Loucy (cell line): ENCODE data around the gene ZNF470.

ENCODE experiments used
- H2AFZ ChIP-seq: fragments of 200-600 bp; sonication (generic); 2 replicates; pipeline ENCODE4 v1.6.0; 2016; ENCODE audit warnings: antibody characterized with exemption, mild to moderate bottlenecking, low read length, moderate library complexity
- H3F3A ChIP-seq: fragments of 200-600 bp; 2 replicates; pipeline ENCODE4 v1.6.0; 2016; ENCODE audit warnings: antibody characterized with exemption, low read depth, mild to moderate bottlenecking
- H3K27me3 ChIP-seq: fragments of 200-600 bp; sonication (generic); 2 replicates; pipeline ENCODE4 v1.6.1; 2014; ENCODE audit warnings: low read length, mild to moderate bottlenecking; ENCODE audit not compliant: insufficient read depth, poor library complexity, severe bottlenecking
- H3K36me3 ChIP-seq: fragments of 200-600 bp; sonication (generic); 2 replicates; pipeline ENCODE4 v1.6.1; 2016; ENCODE audit warnings: low read length; ENCODE audit not compliant: insufficient read depth
- H3K4me1 ChIP-seq: fragments of 200-600 bp; sonication (generic); 2 replicates; pipeline ENCODE4 v1.5.1; 2014; ENCODE audit warnings: low read length, mild to moderate bottlenecking; ENCODE audit not compliant: insufficient read depth, poor library complexity, severe bottlenecking
- H3K4me2 ChIP-seq: fragments of 200-600 bp; sonication (generic); 2 replicates; pipeline ENCODE4 v1.6.0; 2014; ENCODE audit warnings: antibody characterized with exemption, low read length, low read depth, mild to moderate bottlenecking; ENCODE audit not compliant: poor library complexity, severe bottlenecking
- H3K4me3 ChIP-seq: fragments of 200-600 bp; sonication (generic); 2 replicates; pipeline ENCODE4 v1.5.1; 2014; ENCODE audit warnings: low read length, mild to moderate bottlenecking, mixed read lengths; ENCODE audit not compliant: poor library complexity, severe bottlenecking
- H3K79me2 ChIP-seq: fragments of 200-600 bp; sonication (generic); 2 replicates; pipeline ENCODE4 v1.6.1; 2014; ENCODE audit warnings: low read length; ENCODE audit not compliant: insufficient read depth
- H3K9ac ChIP-seq: fragments of 200-600 bp; sonication (generic); 2 replicates; pipeline ENCODE4 v1.6.0; 2014; ENCODE audit warnings: mild to moderate bottlenecking, low read depth, low read length, moderate library complexity; ENCODE audit not compliant: poor library complexity, severe bottlenecking
- H3K9me2 ChIP-seq: fragments of 200-600 bp; sonication (generic); replicated peaks from 2 replicates; pipeline ENCODE4 v1.6.1; 2016; ENCODE audit warnings: low read depth, low read length, mixed read lengths
- H3K9me3 ChIP-seq: fragments of 200-600 bp; sonication (generic); 2 replicates; pipeline ENCODE4 v1.6.1; 2014; ENCODE audit warnings: mild to moderate bottlenecking, antibody characterized with exemption, low read length, low read depth; ENCODE audit not compliant: insufficient read depth
- H4K20me1 ChIP-seq: fragments of 200-600 bp; sonication (generic); 2 replicates; pipeline ENCODE4 v1.6.0; 2014; ENCODE audit warnings: antibody characterized with exemption, low read length, mild to moderate bottlenecking; ENCODE audit not compliant: insufficient read depth, poor library complexity, severe bottlenecking
- CTCF ChIP-seq: fragments of 200-600 bp; sonication (generic); conservative IDR thresholded peaks from 2 replicates; pipeline ENCODE4 v1.5.1; 2014; ENCODE audit warnings: mild to moderate bottlenecking, antibody characterized with exemption, low read length
- EZH2phosphoT487 ChIP-seq: fragments of 200-600 bp; IDR thresholded peaks from 2 replicates; pipeline ENCODE4 v1.6.1; 2018; ENCODE audit warnings: antibody characterized with exemption, mild to moderate bottlenecking, moderate library complexity, borderline replicate concordance

ZNF470 gene

DNA sequence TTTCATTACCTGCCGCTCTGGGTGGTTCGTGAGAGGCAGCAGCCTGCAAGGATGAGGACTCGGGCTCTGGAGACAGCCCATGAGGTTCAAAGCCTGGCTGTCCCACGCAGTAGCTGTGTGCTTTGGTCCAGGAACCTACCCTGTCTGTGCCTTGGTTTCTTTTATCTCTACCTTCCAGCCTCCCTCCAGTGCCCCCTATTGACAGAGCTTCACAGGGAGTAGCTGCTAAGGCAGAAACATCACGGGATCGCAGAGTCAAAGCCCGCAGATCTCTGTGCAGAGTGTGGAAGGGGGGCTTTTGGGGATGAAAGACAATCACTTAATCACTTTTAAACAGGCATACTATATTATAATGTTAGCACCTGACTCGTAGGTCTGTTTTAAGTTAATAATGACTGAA is 44.0 kb downstream of the ZNF470 start:
- Histone ChIP-seq H3K9me2 (no peaks in the 10 kb centered on the region), H3K79me2 (peaks cover 27% of the 10 kb centered on the region; the same call in 1 of the 2 replicates), H3K36me3 (no peaks in the 10 kb centered on the region; the same call in 1 of the 2 replicates), H3K4me2 (no peak overlapping the region), H2AFZ (no peak overlapping the region), H3K9me3 (no peaks in the 10 kb centered on the region), H4K20me1 (peaks cover 4% of the 10 kb centered on the region), H3K27me3 (no peaks in the 10 kb centered on the region), H3K4me3 (no peak overlapping the region), H3K9ac (no peak overlapping the region), H3F3A (no peaks in the 10 kb centered on the region), H3K4me1 (no peaks in the 10 kb centered on the region)
- TF ChIP-seq CTCF, result 0 out of 2 replicates have a peak, but pooled peaks have one; percentile 28
- TF ChIP-seq EZH2phosphoT487, result no peak

GRCh38 chr19:56612737-56613136 is 45.5 kb downstream of the ZNF470 start:
- TF ChIP-seq EZH2phosphoT487, result no peak
- TF ChIP-seq CTCF, result no peak
- Histone ChIP-seq H3K9ac (no peak overlapping the region), H3K4me2 (no peak overlapping the region), H3K9me3 (no peaks in the 10 kb centered on the region), H3K9me2 (no peaks in the 10 kb centered on the region), H3K79me2 (peaks cover 23% of the 10 kb centered on the region; the same call in 1 of the 2 replicates), H3F3A (no peaks in the 10 kb centered on the region), H3K27me3 (no peaks in the 10 kb centered on the region), H3K4me1 (no peaks in the 10 kb centered on the region), H3K36me3 (peaks cover under 1% of the 10 kb centered on the region; the same call in 1 of the 2 replicates), H3K4me3 (no peak overlapping the region), H4K20me1 (peaks cover 4% of the 10 kb centered on the region), H2AFZ (no peak overlapping the region)

DNA sequence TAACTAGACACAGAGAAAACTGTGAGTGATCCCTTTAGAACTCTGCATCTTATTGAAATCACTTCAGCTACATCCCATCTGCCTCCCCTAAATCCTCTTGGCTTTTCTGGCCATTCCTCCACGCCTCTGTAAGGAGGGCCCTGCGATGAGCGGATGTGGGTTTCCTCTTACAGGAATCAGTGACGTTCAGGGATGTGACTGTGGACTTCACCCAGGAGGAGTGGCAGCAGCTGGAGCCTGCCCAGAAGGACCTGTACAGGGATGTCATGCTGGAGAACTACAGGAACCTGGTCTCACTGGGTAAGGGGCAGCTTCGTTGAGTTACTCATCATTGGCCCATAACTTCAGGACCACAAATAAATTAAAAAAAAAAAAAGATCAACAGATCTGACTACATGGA is 46.4 kb downstream of the ZNF470 start:
- no peak overlapping the region for H3K4me3 ChIP-seq
- H3K36me3 ChIP-seq, result peaks cover 7% of the 10 kb centered on the region; the same call in 1 of the 2 replicates
- TF ChIP-seq EZH2phosphoT487 (no peak), CTCF (no peak)
- H3K9me3 ChIP-seq, result no peaks in the 10 kb centered on the region
- H3K4me1 ChIP-seq, result no peaks in the 10 kb centered on the region
- no peaks in the 10 kb centered on the region for H3F3A ChIP-seq
- H3K9me2 ChIP-seq, result no peaks in the 10 kb centered on the region
- H3K4me2 ChIP-seq, result no peak overlapping the region
- H2AFZ ChIP-seq, result no peak overlapping the region
- H3K27me3 ChIP-seq, result no peaks in the 10 kb centered on the region
- H4K20me1 ChIP-seq, result peaks cover 4% of the 10 kb centered on the region
- H3K79me2 ChIP-seq, result peaks cover 22% of the 10 kb centered on the region; the same call in 1 of the 2 replicates
- H3K9ac ChIP-seq, result no peak overlapping the region
